Gastrocnemius medialis (tissue), 4 donors: Measurements from ENCODE around the gene AXIN1. TPM values are rescaled to one million over a fixed set of nuclear protein-coding genes. Genes with fewer than 3 reads are reported as not detected.
"Not testable (repeated sequence)": the region's sequence is repeated elsewhere in the genome, so short reads cannot be mapped to it uniquely, and the experiment has no call there.

Experiments
- ATAC-seq, 2 donors: fragments of 150-250 bp; one replicate each; pipeline ENCODE4 v1.9.1; 2016
- DNase-seq, 2 donors: peaks; one replicate each; pipeline ENCODE4 v3.0.0-alpha.2; 2019
- H3K27ac ChIP-seq, 4 donors: fragments of 200-600 bp; sonication (generic); 1 replicate in 1 of 4; 2 replicates in 3 of 4; pipeline ENCODE4 v1.5.1; 2016 to 2018; ENCODE audit warnings: mild to moderate bottlenecking in 2 of 4, moderate library complexity in 1 of 4
- H3K27me3 ChIP-seq, 3 donors: fragments of 200-600 bp; sonication (generic) in 2 of 3; 1 replicate in 1 of 3; 2 replicates in 2 of 3; pipeline versions ENCODE4 v1.5.1 to v1.6.0; 2016 to 2019; ENCODE audit warnings: mild to moderate bottlenecking in 1 of 3, moderate library complexity in 1 of 3
- H3K36me3 ChIP-seq, 2 donors: fragments of 200-600 bp; sonication (generic) in 1 of 2; one replicate each; pipeline ENCODE4 v1.5.1; 2017 to 2018
- H3K4me1 ChIP-seq, 2 donors: fragments of 200-600 bp; sonication (generic) in 1 of 2; one replicate each; pipeline ENCODE4 v1.5.1; 2016 to 2017; ENCODE audit warnings: mild to moderate bottlenecking in 2 of 2
- H3K4me3 ChIP-seq, 4 donors: fragments of 200-600 bp; sonication (generic) in 3 of 4; 1 replicate in 1 of 4; 2 replicates in 3 of 4; pipeline ENCODE4 v1.5.1; 2016 to 2019; ENCODE audit warnings: mild to moderate bottlenecking in 2 of 4
- H3K9me3 ChIP-seq, 3 donors: fragments of 200-600 bp; sonication (generic) in 2 of 3; 1 replicate in 1 of 3; 2 replicates in 2 of 3; pipeline ENCODE4 v1.5.1; 2016 to 2019
- CTCF ChIP-seq, 5 experiments: fragments of 450-650 bp in 3 of 5; fragments of 200-600 bp in 2 of 5; sonication (generic) in 2 of 5; IDR thresholded peaks in 4 of 5; conservative IDR thresholded peaks in 1 of 5; 1 replicate in 4 of 5; 2 replicates in 1 of 5; pipeline ENCODE4 v1.5.1; 2016 to 2019; ENCODE audit warnings: antibody characterized with exemption in 5 of 5, mild to moderate bottlenecking in 3 of 5, moderate library complexity in 3 of 5
- POLR2A ChIP-seq, 2 donors: fragments of 450-650 bp; IDR thresholded peaks; one replicate each; pipeline ENCODE4 v1.6.1; 2017; ENCODE audit warnings: antibody characterized with exemption in 2 of 2, mild to moderate bottlenecking in 2 of 2, moderate library complexity in 2 of 2
- in situ Hi-C, 4 donors: fragments of 200-750 bp; cut with MboI; loops; one replicate each; pipeline versions ENCODE4 v1.15.0 to v1.8.0; 2017; ENCODE audit warnings: low sequenced_read_pairs in 4 of 4
- intact Hi-C: fragments of 100-400 bp; cut with DNase I; formaldehyde crosslinking; loops from one replicate; pipeline ENCODE4 v1.15.1; 2023; ENCODE audit warnings: low total_unique reads
- total RNA-seq, 4 donors: library from RNA; depleted of rRNA; stranded (reverse); fragments of >200 nt; gene quantifications; one replicate each; pipeline versions ENCODE4 v1.1.0 to v1.2.3, GENCODE V29; 2016

Gene AXIN1
- total RNA-seq, 4 donors from 2014 or later, result 27.1 to 41.9 (median 32.7) TPM

- TF ChIP-seq POLR2A (IDR thresholded peaks at IDR 0.05) (no peak), CTCF (IDR thresholded peaks at IDR 0.05 in 4 of 5, conservative IDR thresholded peaks at IDR 0.05 in 1 of 5) (no peak)
- in situ Hi-C loops, result no loop called here
- Histone ChIP-seq H3K36me3 (no peaks in the 10 kb centered on the region), H3K27ac (peak overlapping the region; percentile 60 to 91 (median 73)), H3K4me1 (peaks cover 13 to 16% of the 10 kb centered on the region in 2 donors), H3K27me3 (no peaks in the 10 kb centered on the region), H3K4me3 (peak overlapping the region in 3 of 4 donors; percentile 58 to 61 (median 59)), H3K9me3 (no peaks in the 10 kb centered on the region)
- no peak for ATAC-seq
- intact Hi-C loops, result no loop called here
- DNase-seq, result no peak
These were observed 43.7 kb upstream of the AXIN1 start for GRCh38 chr16:396199-396598.

GRCh38 chr16:392450-393030 is 40.0 kb upstream of the AXIN1 start:
- Histone ChIP-seq H3K4me3 (no peak overlapping the region), H3K27me3 (no peaks in the 10 kb centered on the region), H3K9me3 (no peaks in the 10 kb centered on the region), H3K36me3 (no peaks in the 10 kb centered on the region), H3K27ac (no peak overlapping the region), H3K4me1 (peaks cover 8 to 10% of the 10 kb centered on the region in 2 donors)
- intact Hi-C loops (loop anchor here (5.0 kb wide), 1 partner anchor 95 kb away; no protein-coding TSS in a partner anchor), in situ Hi-C loops (no loop called here)
- DNase-seq (no peak), ATAC-seq (no peak)
- no peak for TF ChIP-seq POLR2A (IDR thresholded peaks at IDR 0.05)
- TF ChIP-seq CTCF (IDR thresholded peaks at IDR 0.05 in 4 of 5, conservative IDR thresholded peaks at IDR 0.05 in 1 of 5), result no peak

- H3K36me3 ChIP-seq, result no peaks in the 10 kb centered on the region
- peaks cover 8 to 10% of the 10 kb centered on the region in 2 donors for H3K4me1 ChIP-seq
- H3K4me3 ChIP-seq, result no peak overlapping the region
- H3K27ac ChIP-seq, result no peak overlapping the region
- in situ Hi-C loops (no loop called here), intact Hi-C loops (loop anchor here (5.0 kb wide), 1 partner anchor 95 kb away; no protein-coding TSS in a partner anchor)
- no peaks in the 10 kb centered on the region for H3K9me3 ChIP-seq
- ATAC-seq (peak in 1 of 2 donors; percentile 79), DNase-seq (peak in 1 of 2 donors; percentile 55)
- peak; percentile 54 to 83 (median 73) for TF ChIP-seq CTCF (IDR thresholded peaks at IDR 0.05 in 4 of 5, conservative IDR thresholded peaks at IDR 0.05 in 1 of 5)
- no peak for TF ChIP-seq POLR2A (IDR thresholded peaks at IDR 0.05)
- H3K27me3 ChIP-seq, result no peaks in the 10 kb centered on the region
These were observed 39.4 kb upstream of the AXIN1 start for GRCh38 chr16:391885-392335.

- no peak for TF ChIP-seq CTCF (IDR thresholded peaks at IDR 0.05 in 4 of 5, conservative IDR thresholded peaks at IDR 0.05 in 1 of 5)
- H3K27ac ChIP-seq, result no peak overlapping the region
- no peaks in the 10 kb centered on the region for H3K36me3 ChIP-seq
- no peak overlapping the region for H3K4me3 ChIP-seq
- H3K9me3 ChIP-seq, result no peaks in the 10 kb centered on the region
- H3K4me1 ChIP-seq, result peaks cover 11 to 23% of the 10 kb centered on the region in 2 donors
- in situ Hi-C loops (no loop called here), intact Hi-C loops (no loop called here)
- no peaks in the 10 kb centered on the region for H3K27me3 ChIP-seq
- DNase-seq, result no peak
- ATAC-seq, result no peak
These were observed 36.8 kb upstream of the AXIN1 start for GRCh38 chr16:389352-389751.

GRCh38 chr16:387761-388666 is 35.5 kb upstream of the AXIN1 start:
- H3K4me3 ChIP-seq, H3K9me3 ChIP-seq, in situ Hi-C loops, H3K27me3 ChIP-seq, H3K36me3 ChIP-seq, DNase-seq, ATAC-seq, intact Hi-C loops: not testable (repeated sequence)
- H3K4me1 ChIP-seq, result peaks cover 20 to 36% of the 10 kb centered on the region in 2 donors
- H3K27ac ChIP-seq, result peak overlapping the region; percentile 49 to 88 (median 62)
